ENCODE data around the gene MYO9A.

Gene MYO9A

DNA sequence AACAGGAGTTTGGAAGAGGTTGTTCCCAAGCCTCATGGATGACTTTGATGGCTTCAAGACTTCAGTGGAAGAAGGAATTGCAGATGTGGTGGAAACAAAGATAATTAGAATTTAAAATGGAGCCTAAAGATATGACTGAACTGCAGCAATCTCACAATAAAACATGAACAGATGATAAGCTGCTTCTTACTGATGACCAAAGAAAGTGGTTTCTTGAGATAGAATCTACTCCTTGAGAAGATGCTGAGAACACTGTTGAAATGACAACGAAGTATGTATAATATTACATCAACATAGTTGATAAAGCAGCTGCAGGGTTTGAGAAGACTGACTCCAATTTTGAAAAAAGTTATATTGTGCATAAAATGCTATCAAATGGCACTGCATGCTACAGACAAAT, 21.2 kb downstream of the MYO9A start:
- Histone ChIP-seq H3K18ac (ENCODE audit: low read length) (no peak overlapping the region), H3K4me3 (ENCODE audit: low read length) (no peak overlapping the region), H3K27me3 (ENCODE audit: insufficient read depth, low read length, poor library complexity) (no peaks in the 10 kb centered on the region), H3K4ac (ENCODE audit: low read depth, low read length) (no peak overlapping the region), H3K4me1 (ENCODE audit: control insufficient read depth, low read depth, low read length) (no peaks in the 10 kb centered on the region), H2BK5ac (ENCODE audit: low read length) (no peak overlapping the region), H3K4me2 (ENCODE audit: low read length) (no peak overlapping the region), H3K27ac (ENCODE audit: low read depth, low read length) (no peak overlapping the region), H2BK15ac (replicated peaks; ENCODE audit: low read depth) (no peak overlapping the region), H3K56ac (ENCODE audit: low read length) (no peak overlapping the region), H2BK120ac (ENCODE audit: low read depth, low read length) (no peak overlapping the region), H3K36me3 (ENCODE audit: control insufficient read depth, insufficient read depth, low read length) (no peaks in the 10 kb centered on the region), H3K79me2 (ENCODE audit: control insufficient read depth, insufficient read depth, low read length) (no peaks in the 10 kb centered on the region), H2AK5ac (ENCODE audit: low read length) (no peak overlapping the region), H4K8ac (ENCODE audit: low read depth, low read length) (no peak overlapping the region), H3K9ac (ENCODE audit: low read length) (no peak overlapping the region), H4K5ac (ENCODE audit: low read length) (no peak overlapping the region), H3K23ac (ENCODE audit: low read length) (no peak overlapping the region), H3K79me1 (ENCODE audit: low read length) (no peaks in the 10 kb centered on the region)
- no peak for DNase-seq
- no CpG with 5 or more reads among the region's 1 CpG for WGBS (ENCODE audit: extremely low coverage, insufficient coverage, low lambda C conversion rate)

DNA sequence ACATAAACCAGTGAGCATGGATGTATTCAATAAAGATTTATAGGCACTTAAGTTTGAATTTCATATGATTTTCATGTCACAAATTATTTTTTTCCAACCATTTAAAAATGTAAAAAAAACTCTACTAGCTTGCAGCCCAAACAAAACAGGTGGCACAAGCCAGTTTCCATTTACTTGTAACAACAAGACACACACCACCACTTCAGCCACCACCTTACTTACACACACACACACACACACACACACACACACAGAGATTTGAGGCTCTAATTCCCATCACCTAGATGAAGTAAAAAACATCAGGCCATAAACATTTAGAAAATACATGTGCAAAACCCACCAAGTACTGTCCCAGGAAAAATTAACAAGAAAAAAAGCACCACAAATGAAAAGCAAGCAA, 25.3 kb downstream of the MYO9A start:
- H3K4ac ChIP-seq (ENCODE audit: low read depth, low read length) = no peak overlapping the region
- no peak overlapping the region for H4K5ac ChIP-seq (ENCODE audit: low read length)
- H3K18ac ChIP-seq (ENCODE audit: low read length) = no peak overlapping the region
- H3K9ac ChIP-seq (ENCODE audit: low read length) = no peak overlapping the region
- H3K56ac ChIP-seq (ENCODE audit: low read length) = no peak overlapping the region
- no peak for DNase-seq
- H3K4me2 ChIP-seq (ENCODE audit: low read length) = no peak overlapping the region
- H4K8ac ChIP-seq (ENCODE audit: low read depth, low read length) = no peak overlapping the region
- no peak overlapping the region for H2BK15ac ChIP-seq (replicated peaks; ENCODE audit: low read depth)
- no peaks in the 10 kb centered on the region for H3K79me2 ChIP-seq (ENCODE audit: control insufficient read depth, insufficient read depth, low read length)
- no peaks in the 10 kb centered on the region for H3K79me1 ChIP-seq (ENCODE audit: low read length)
- H3K27me3 ChIP-seq (ENCODE audit: insufficient read depth, low read length, poor library complexity) = no peaks in the 10 kb centered on the region
- H2AK5ac ChIP-seq (ENCODE audit: low read length) = no peak overlapping the region
- no peaks in the 10 kb centered on the region for H3K4me1 ChIP-seq (ENCODE audit: control insufficient read depth, low read depth, low read length)
- H3K27ac ChIP-seq (ENCODE audit: low read depth, low read length) = no peak overlapping the region
- no peaks in the 10 kb centered on the region for H3K36me3 ChIP-seq (ENCODE audit: control insufficient read depth, insufficient read depth, low read length)
- no peak overlapping the region for H3K23ac ChIP-seq (ENCODE audit: low read length)
- no peak overlapping the region for H2BK5ac ChIP-seq (ENCODE audit: low read length)
- no peak overlapping the region for H2BK120ac ChIP-seq (ENCODE audit: low read depth, low read length)
- no peak overlapping the region for H3K4me3 ChIP-seq (ENCODE audit: low read length)

DNA sequence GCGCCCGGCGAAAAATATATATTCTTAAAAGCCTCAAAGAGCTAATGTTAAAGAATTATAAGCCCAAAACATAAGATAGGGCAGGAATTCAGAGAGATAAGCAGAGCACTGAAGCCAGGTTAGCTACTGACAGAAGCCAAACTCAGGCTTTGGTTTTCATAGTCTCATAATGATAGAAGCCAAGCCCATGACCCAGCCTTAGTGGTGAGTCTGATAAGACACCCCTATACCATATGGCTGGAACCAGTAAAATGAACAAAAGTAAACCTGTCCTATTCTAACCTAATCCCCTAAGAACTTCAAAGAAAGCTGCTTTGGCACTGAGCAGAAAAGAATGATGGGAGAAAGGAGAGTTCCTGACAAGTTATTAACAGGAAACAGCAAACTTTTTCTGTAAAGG, 25.9 kb downstream of the MYO9A start:
- no peak for DNase-seq
- Histone ChIP-seq H3K36me3 (ENCODE audit: control insufficient read depth, insufficient read depth, low read length) (no peaks in the 10 kb centered on the region), H3K4me2 (ENCODE audit: low read length) (no peak overlapping the region), H4K5ac (ENCODE audit: low read length) (no peak overlapping the region), H3K56ac (ENCODE audit: low read length) (no peak overlapping the region), H2AK5ac (ENCODE audit: low read length) (no peak overlapping the region), H3K9ac (ENCODE audit: low read length) (no peak overlapping the region), H3K27ac (ENCODE audit: low read depth, low read length) (no peak overlapping the region), H3K4me1 (ENCODE audit: control insufficient read depth, low read depth, low read length) (no peaks in the 10 kb centered on the region), H4K8ac (ENCODE audit: low read depth, low read length) (no peak overlapping the region), H3K23ac (ENCODE audit: low read length) (no peak overlapping the region), H3K79me1 (ENCODE audit: low read length) (no peaks in the 10 kb centered on the region), H3K4ac (ENCODE audit: low read depth, low read length) (no peak overlapping the region), H3K27me3 (ENCODE audit: insufficient read depth, low read length, poor library complexity) (no peaks in the 10 kb centered on the region), H2BK5ac (ENCODE audit: low read length) (no peak overlapping the region), H2BK15ac (replicated peaks; ENCODE audit: low read depth) (no peak overlapping the region), H3K79me2 (ENCODE audit: control insufficient read depth, insufficient read depth, low read length) (no peaks in the 10 kb centered on the region), H2BK120ac (ENCODE audit: low read depth, low read length) (no peak overlapping the region), H3K18ac (ENCODE audit: low read length) (no peak overlapping the region), H3K4me3 (ENCODE audit: low read length) (no peak overlapping the region)
- WGBS (ENCODE audit: extremely low coverage, insufficient coverage, low lambda C conversion rate) = no CpG with 5 or more reads among the region's 3 CpGs

DNA sequence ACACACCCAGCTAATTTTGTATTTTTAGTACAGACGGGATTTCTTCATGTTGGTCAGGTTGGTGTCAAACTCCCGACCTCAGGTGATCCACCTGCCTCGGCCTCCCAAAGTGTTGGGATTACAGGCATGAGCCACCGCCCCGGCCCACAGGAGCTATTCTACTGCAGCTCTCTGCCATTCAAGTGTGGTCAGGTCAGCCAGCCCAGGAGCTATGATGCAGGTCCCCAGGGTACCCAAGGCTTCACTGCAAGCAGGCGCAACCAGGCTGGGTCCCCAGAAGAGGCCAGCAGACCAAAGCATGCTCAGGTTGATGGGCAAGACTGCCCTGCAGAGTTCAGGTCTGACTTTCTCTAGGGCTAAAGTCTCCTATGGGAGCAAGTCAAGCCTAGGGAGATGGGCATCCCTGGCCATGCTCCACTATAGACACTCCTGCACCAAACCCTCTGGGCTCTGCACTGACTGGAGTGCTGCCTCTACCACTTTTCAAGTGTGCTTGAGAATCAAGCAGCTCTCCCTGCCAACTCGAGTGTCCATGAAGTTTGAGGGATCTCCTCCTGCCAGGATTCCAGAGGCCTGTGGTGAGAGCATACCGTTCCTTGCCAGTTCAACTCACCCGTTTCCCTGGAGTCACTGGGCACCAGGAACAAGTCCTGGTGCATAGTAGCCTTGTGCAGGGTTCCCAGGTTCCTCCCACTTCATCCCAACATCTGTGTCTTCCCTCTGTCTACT, 30.9 kb downstream of the MYO9A start:
- H3K79me1 ChIP-seq (ENCODE audit: low read length) = no peaks in the 10 kb centered on the region
- H3K27ac ChIP-seq (ENCODE audit: low read depth, low read length) = no peak overlapping the region
- H3K56ac ChIP-seq (ENCODE audit: low read length) = no peak overlapping the region
- no peaks in the 10 kb centered on the region for H3K4me1 ChIP-seq (ENCODE audit: control insufficient read depth, low read depth, low read length)
- H3K4me2 ChIP-seq (ENCODE audit: low read length) = no peak overlapping the region
- H2BK5ac ChIP-seq (ENCODE audit: low read length) = no peak overlapping the region
- H3K23ac ChIP-seq (ENCODE audit: low read length) = no peak overlapping the region
- no peak overlapping the region for H2BK15ac ChIP-seq (replicated peaks; ENCODE audit: low read depth)
- H3K36me3 ChIP-seq (ENCODE audit: control insufficient read depth, insufficient read depth, low read length) = no peaks in the 10 kb centered on the region
- H2BK120ac ChIP-seq (ENCODE audit: low read depth, low read length) = no peak overlapping the region
- H3K27me3 ChIP-seq (ENCODE audit: insufficient read depth, low read length, poor library complexity) = no peaks in the 10 kb centered on the region
- H3K18ac ChIP-seq (ENCODE audit: low read length) = no peak overlapping the region
- no peak overlapping the region for H3K9ac ChIP-seq (ENCODE audit: low read length)
- no peak overlapping the region for H3K4ac ChIP-seq (ENCODE audit: low read depth, low read length)
- no peaks in the 10 kb centered on the region for H3K79me2 ChIP-seq (ENCODE audit: control insufficient read depth, insufficient read depth, low read length)
- no peak overlapping the region for H4K8ac ChIP-seq (ENCODE audit: low read depth, low read length)
- H4K5ac ChIP-seq (ENCODE audit: low read length) = no peak overlapping the region
- H3K4me3 ChIP-seq (ENCODE audit: low read length) = no peak overlapping the region
- no peak for DNase-seq
- H2AK5ac ChIP-seq (ENCODE audit: low read length) = no peak overlapping the region
- no CpG with 5 or more reads among the region's 9 CpGs for WGBS (ENCODE audit: extremely low coverage, insufficient coverage, low lambda C conversion rate)

DNA sequence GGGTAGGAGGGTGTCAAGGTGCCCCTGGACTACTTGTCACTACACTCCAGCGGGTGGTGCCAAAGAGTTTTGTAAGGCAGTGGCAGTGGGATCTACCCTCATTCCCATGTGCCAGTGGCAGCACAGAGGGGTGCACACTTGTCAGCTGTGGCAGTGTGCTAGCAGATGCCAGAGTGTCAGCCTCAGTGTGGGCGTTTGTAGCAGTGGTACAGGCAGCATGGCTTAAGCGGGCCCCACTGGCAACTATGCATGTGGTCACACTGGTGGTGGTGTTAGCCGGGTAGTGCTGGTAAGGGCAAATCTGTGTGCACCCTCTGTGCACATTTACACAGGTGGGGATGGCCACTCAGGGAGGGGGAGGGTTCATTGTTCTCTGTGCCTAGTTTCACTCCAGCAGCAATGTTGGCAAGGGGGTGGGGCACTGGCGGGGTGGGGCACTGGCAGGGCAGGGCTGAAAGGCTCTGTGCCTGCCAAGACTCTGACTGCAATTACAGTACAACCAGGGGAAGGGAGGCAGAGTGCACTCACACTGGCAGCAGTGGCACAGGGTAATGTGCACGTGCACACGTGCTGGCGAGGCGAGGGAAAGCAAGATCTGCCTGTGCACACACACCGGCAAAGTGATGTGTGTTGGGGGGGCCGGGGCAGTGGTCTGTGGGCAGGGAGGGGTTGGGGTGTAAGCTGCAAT, 31.8 kb downstream of the MYO9A start:
- no peaks in the 10 kb centered on the region for H3K36me3 ChIP-seq (ENCODE audit: control insufficient read depth, insufficient read depth, low read length)
- no peak overlapping the region for H3K4me2 ChIP-seq (ENCODE audit: low read length)
- H2BK120ac ChIP-seq (ENCODE audit: low read depth, low read length) = no peak overlapping the region
- H2BK5ac ChIP-seq (ENCODE audit: low read length) = no peak overlapping the region
- H3K27me3 ChIP-seq (ENCODE audit: insufficient read depth, low read length, poor library complexity) = no peaks in the 10 kb centered on the region
- no peak overlapping the region for H2BK15ac ChIP-seq (replicated peaks; ENCODE audit: low read depth)
- no peak overlapping the region for H3K18ac ChIP-seq (ENCODE audit: low read length)
- H4K8ac ChIP-seq (ENCODE audit: low read depth, low read length) = no peak overlapping the region
- no peak overlapping the region for H3K9ac ChIP-seq (ENCODE audit: low read length)
- no CpG with 5 or more reads among the region's 11 CpGs for WGBS (ENCODE audit: extremely low coverage, insufficient coverage, low lambda C conversion rate)
- DNase-seq = no peak
- no peak overlapping the region for H3K4ac ChIP-seq (ENCODE audit: low read depth, low read length)
- no peak overlapping the region for H3K56ac ChIP-seq (ENCODE audit: low read length)
- no peak overlapping the region for H3K23ac ChIP-seq (ENCODE audit: low read length)
- no peak overlapping the region for H3K27ac ChIP-seq (ENCODE audit: low read depth, low read length)
- no peak overlapping the region for H2AK5ac ChIP-seq (ENCODE audit: low read length)
- H3K4me3 ChIP-seq (ENCODE audit: low read length) = no peak overlapping the region
- H3K79me2 ChIP-seq (ENCODE audit: control insufficient read depth, insufficient read depth, low read length) = no peaks in the 10 kb centered on the region
- H3K79me1 ChIP-seq (ENCODE audit: low read length) = no peaks in the 10 kb centered on the region
- H3K4me1 ChIP-seq (ENCODE audit: control insufficient read depth, low read depth, low read length) = no peaks in the 10 kb centered on the region
- no peak overlapping the region for H4K5ac ChIP-seq (ENCODE audit: low read length)

DNA sequence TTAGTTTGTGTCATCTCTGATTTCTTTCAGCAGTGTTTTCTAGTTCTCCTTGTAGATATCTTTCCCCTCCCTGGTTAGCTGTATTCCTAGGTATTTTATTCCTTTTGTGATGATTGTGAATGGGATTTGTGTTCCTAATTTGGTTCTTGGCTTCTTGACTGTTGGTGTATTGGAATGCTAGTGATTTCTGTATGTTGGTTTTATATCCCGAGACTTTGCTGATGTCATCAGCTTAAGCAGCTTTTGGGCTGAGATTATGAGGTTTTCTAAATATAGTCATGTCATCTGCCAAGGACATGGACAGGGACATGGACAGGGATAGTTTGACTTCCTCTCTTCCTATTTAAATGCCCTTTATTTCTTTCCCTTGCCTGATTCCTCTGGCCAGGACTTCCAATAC, 35.8 kb downstream of the MYO9A start:
- Histone ChIP-seq H3K4me2 (ENCODE audit: low read length) (no peak overlapping the region), H3K4me3 (ENCODE audit: low read length) (no peak overlapping the region), H2BK15ac (replicated peaks; ENCODE audit: low read depth) (no peak overlapping the region), H3K23ac (ENCODE audit: low read length) (no peak overlapping the region), H3K79me1 (ENCODE audit: low read length) (no peaks in the 10 kb centered on the region), H3K27me3 (ENCODE audit: insufficient read depth, low read length, poor library complexity) (no peaks in the 10 kb centered on the region), H3K18ac (ENCODE audit: low read length) (no peak overlapping the region), H3K27ac (ENCODE audit: low read depth, low read length) (no peak overlapping the region), H4K8ac (ENCODE audit: low read depth, low read length) (no peak overlapping the region), H2BK5ac (ENCODE audit: low read length) (no peak overlapping the region), H3K56ac (ENCODE audit: low read length) (no peak overlapping the region), H3K9ac (ENCODE audit: low read length) (no peak overlapping the region), H4K5ac (ENCODE audit: low read length) (no peak overlapping the region), H2AK5ac (ENCODE audit: low read length) (no peak overlapping the region), H3K4ac (ENCODE audit: low read depth, low read length) (no peak overlapping the region), H3K79me2 (ENCODE audit: control insufficient read depth, insufficient read depth, low read length) (no peaks in the 10 kb centered on the region), H2BK120ac (ENCODE audit: low read depth, low read length) (no peak overlapping the region), H3K36me3 (ENCODE audit: control insufficient read depth, insufficient read depth, low read length) (no peaks in the 10 kb centered on the region), H3K4me1 (ENCODE audit: control insufficient read depth, low read depth, low read length) (no peaks in the 10 kb centered on the region)
- no peak for DNase-seq
- no CpG with 5 or more reads among the region's 1 CpG for WGBS (ENCODE audit: extremely low coverage, insufficient coverage, low lambda C conversion rate)

All from mesendoderm (in vitro differentiated cells).